ENCODE results near the gene TRAM2. TPM values are rescaled to one million over a fixed set of nuclear protein-coding genes. Genes with fewer than 3 reads are reported as not detected.

Gene TRAM2
- total and polyA plus RNA-seq, 9 of the 15 experiments (the other 6 are each of a cell fraction or from before 2014, with no cell fraction given), result 2.6 to 13.3 (median 8.9) TPM

DNA sequence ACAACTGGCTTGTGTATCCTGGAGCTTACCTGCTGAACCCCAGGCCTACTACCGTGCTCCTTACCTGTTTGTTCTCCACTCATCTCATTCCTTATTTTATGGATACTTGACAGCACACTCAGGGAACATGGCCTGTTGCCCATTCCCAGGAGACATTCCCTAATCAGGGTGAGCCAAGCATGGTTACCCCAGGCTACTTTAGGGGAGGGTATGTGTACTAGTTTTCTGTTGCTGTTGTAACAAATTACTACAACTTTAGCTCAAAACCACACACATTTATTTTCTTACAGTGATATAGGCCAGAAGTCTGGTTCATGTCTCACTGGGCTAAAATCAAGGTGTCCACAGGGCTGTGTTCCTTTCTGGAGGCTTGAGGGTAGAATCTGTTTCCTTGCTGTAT is 15.0 kb upstream of the TRAM2 start (continued):
- TF ChIP-seq, protein P1, sequence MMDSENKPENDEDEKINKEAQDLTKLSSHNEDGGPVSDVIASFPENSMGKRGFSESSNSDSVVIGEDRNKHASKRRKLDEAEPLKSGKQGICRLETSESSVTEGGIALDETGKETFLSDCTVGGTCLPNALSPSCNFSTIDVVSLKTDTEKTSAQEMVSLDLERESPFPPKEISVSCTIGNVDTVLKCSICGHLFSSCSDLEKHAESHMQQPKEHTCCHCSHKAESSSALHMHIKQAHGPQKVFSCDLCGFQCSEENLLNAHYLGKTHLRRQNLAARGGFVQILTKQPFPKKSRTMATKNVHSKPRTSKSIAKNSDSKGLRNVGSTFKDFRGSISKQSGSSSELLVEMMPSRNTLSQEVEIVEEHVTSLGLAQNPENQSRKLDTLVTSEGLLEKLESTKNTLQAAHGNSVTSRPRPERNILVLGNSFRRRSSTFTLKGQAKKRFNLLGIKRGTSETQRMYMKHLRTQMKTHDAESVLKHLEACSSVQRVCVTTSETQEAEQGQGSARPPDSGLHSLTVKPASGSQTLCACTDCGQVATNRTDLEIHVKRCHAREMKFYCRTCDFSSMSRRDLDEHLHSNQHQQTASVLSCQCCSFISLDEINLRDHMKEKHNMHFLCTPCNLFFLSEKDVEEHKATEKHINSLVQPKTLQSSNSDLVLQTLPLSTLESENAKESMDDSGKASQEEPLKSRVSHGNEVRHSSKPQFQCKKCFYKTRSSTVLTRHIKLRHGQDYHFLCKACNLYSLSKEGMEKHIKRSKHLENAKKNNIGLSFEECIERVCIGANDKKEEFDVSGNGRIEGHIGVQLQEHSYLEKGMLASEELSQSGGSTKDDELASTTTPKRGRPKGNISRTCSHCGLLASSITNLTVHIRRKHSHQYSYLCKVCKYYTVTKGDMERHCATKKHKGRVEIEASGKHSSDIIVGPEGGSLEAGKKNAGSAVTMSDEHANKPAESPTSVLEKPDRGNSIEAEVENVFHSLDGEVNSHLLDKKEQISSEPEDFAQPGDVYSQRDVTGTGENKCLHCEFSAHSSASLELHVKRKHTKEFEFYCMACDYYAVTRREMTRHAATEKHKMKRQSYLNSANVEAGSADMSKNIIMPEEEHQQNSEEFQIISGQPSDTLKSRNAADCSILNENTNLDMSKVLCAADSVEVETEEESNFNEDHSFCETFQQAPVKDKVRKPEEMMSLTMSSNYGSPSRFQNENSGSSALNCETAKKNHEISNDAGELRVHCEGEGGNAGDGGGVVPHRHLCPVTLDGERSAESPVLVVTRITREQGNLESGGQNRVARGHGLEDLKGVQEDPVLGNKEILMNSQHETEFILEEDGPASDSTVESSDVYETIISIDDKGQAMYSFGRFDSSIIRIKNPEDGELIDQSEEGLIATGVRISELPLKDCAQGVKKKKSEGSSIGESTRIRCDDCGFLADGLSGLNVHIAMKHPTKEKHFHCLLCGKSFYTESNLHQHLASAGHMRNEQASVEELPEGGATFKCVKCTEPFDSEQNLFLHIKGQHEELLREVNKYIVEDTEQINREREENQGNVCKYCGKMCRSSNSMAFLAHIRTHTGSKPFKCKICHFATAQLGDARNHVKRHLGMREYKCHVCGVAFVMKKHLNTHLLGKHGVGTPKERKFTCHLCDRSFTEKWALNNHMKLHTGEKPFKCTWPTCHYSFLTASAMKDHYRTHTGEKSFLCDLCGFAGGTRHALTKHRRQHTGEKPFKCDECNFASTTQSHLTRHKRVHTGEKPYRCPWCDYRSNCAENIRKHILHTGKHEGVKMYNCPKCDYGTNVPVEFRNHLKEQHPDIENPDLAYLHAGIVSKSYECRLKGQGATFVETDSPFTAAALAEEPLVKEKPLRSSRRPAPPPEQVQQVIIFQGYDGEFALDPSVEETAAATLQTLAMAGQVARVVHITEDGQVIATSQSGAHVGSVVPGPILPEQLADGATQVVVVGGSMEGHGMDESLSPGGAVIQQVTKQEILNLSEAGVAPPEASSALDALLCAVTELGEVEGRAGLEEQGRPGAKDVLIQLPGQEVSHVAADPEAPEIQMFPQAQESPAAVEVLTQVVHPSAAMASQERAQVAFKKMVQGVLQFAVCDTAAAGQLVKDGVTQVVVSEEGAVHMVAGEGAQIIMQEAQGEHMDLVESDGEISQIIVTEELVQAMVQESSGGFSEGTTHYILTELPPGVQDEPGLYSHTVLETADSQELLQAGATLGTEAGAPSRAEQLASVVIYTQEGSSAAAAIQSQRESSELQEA (IDR thresholded peaks at IDR 0.05; ENCODE audit: low read depth), result no peak
- no peak for TF ChIP-seq ERF (CRISPR knock-in tag; IDR thresholded peaks at IDR 0.05)
- TF ChIP-seq U2AF1 (optimal IDR thresholded peaks at IDR 0.05; ENCODE audit: low read depth, low read length), result no peak
- TF ChIP-seq NFRKB (IDR thresholded peaks at IDR 0.05; ENCODE audit: low read depth), result no peak
- TF ChIP-seq, protein P2, sequence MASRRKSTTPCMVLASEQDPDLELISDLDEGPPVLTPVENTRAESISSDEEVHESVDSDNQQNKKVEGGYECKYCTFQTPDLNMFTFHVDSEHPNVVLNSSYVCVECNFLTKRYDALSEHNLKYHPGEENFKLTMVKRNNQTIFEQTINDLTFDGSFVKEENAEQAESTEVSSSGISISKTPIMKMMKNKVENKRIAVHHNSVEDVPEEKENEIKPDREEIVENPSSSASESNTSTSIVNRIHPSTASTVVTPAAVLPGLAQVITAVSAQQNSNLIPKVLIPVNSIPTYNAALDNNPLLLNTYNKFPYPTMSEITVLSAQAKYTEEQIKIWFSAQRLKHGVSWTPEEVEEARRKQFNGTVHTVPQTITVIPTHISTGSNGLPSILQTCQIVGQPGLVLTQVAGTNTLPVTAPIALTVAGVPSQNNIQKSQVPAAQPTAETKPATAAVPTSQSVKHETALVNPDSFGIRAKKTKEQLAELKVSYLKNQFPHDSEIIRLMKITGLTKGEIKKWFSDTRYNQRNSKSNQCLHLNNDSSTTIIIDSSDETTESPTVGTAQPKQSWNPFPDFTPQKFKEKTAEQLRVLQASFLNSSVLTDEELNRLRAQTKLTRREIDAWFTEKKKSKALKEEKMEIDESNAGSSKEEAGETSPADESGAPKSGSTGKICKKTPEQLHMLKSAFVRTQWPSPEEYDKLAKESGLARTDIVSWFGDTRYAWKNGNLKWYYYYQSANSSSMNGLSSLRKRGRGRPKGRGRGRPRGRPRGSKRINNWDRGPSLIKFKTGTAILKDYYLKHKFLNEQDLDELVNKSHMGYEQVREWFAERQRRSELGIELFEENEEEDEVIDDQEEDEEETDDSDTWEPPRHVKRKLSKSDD (conservative IDR thresholded peaks at IDR 0.05; ENCODE audit: low read length), result no peak
- no peak for TF ChIP-seq TAL1 (IDR thresholded peaks at IDR 0.05)
- TF ChIP-seq, protein P3, sequence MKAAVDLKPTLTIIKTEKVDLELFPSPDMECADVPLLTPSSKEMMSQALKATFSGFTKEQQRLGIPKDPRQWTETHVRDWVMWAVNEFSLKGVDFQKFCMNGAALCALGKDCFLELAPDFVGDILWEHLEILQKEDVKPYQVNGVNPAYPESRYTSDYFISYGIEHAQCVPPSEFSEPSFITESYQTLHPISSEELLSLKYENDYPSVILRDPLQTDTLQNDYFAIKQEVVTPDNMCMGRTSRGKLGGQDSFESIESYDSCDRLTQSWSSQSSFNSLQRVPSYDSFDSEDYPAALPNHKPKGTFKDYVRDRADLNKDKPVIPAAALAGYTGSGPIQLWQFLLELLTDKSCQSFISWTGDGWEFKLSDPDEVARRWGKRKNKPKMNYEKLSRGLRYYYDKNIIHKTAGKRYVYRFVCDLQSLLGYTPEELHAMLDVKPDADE (conservative IDR thresholded peaks at IDR 0.05; ENCODE audit: control insufficient read depth, low read depth, low read length), result no peak
- TF ChIP-seq SMARCC2 (IDR thresholded peaks at IDR 0.05; ENCODE audit: low read depth), result no peak
- no peak for TF ChIP-seq POLR2AphosphoS2 (IDR thresholded peaks at IDR 0.05; ENCODE audit: low read length)
- TF ChIP-seq E2F3 (CRISPR knock-in tag; IDR thresholded peaks at IDR 0.05), result no peak
- no peak for TF ChIP-seq PHB2 (IDR thresholded peaks at IDR 0.05; ENCODE audit: low read depth)
- TF ChIP-seq PTRF (tag; IDR thresholded peaks at IDR 0.05), result no peak
- TF ChIP-seq ZNF24 (IDR thresholded peaks at IDR 0.05), result no peak
- TF ChIP-seq SRSF1 (IDR thresholded peaks at IDR 0.05; ENCODE audit: low read depth, low read length), result no peak
- no peak for TF ChIP-seq TFAM (CRISPR knock-in tag; conservative IDR thresholded peaks at IDR 0.05)
